Lower leg skin (tissue), 4 donors: ENCODE results near the gene UGT1A9. TPM values are rescaled to one million over a fixed set of nuclear protein-coding genes. Genes with fewer than 3 reads are reported as not detected.

Source experiments
- DNase-seq, 2 donors: peaks; one replicate each; pipeline ENCODE4 v3.0.0-alpha.2; 2019; ENCODE audit warnings: low spot score in 2 of 2
- H3K4me3 ChIP-seq: fragments of 200-600 bp; sonication (generic); 2 replicates; pipeline ENCODE4 v1.5.1; 2017; ENCODE audit warnings: mild to moderate bottlenecking, low read depth; ENCODE audit not compliant: poor library complexity, severe bottlenecking
- POLR2A ChIP-seq, 2 donors: fragments of 450-650 bp; IDR thresholded peaks; one replicate each; pipeline ENCODE4 v1.6.1; 2016 to 2017; ENCODE audit warnings: antibody characterized with exemption in 2 of 2, mild to moderate bottlenecking in 1 of 2, moderate library complexity in 1 of 2
- WGBS, 2 donors: methylation state at CpG; one replicate each; pipeline ENCODE4 v1.1.5; 2018; 5-methylcytosine and 5-hydroxymethylcytosine counted together
- intact Hi-C: fragments of 100-400 bp; cut with DNase I; formaldehyde crosslinking; loops from one replicate; pipeline ENCODE4 v1.15.0; 2023; ENCODE audit warnings: low total_unique reads
- total RNA-seq, 4 donors: library from RNA; depleted of rRNA; stranded (reverse); fragments of >200 nt; gene quantifications; one replicate each; pipeline ENCODE4 v1.1.0, GENCODE V29; 2016
- TF ChIP-seq, protein P1 (sequence below), 3 donors: fragments of 450-650 bp; IDR thresholded peaks; one replicate each; pipeline ENCODE4 v1.5.1; 2016; ENCODE audit warnings: antibody characterized with exemption in 3 of 3, mild to moderate bottlenecking in 3 of 3, moderate library complexity in 2 of 3

Gene UGT1A9
- total RNA-seq, 4 donors from 2014 or later, result not detected

DNA sequence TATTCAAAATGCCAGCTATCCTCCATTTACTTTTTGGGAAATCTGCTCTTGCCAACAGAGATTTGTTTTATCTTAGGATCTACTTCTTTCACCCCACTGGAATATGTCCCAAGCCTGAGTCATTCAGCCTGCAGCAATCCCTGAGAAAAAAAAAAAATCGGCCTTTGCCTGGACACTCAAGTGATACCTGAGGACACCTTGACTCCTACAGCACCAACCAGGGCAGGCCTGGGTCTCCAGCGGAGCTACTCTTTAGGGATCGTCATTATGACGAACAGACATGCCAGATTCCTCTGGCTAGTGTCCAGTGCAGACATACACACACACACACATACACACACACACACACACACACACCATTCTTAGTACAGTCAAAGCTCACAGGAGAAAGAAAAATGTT lies 18.7 kb downstream of the UGT1A9 start:
- no peak for TF ChIP-seq POLR2A (IDR thresholded peaks at IDR 0.05)
- TF ChIP-seq, protein P1, sequence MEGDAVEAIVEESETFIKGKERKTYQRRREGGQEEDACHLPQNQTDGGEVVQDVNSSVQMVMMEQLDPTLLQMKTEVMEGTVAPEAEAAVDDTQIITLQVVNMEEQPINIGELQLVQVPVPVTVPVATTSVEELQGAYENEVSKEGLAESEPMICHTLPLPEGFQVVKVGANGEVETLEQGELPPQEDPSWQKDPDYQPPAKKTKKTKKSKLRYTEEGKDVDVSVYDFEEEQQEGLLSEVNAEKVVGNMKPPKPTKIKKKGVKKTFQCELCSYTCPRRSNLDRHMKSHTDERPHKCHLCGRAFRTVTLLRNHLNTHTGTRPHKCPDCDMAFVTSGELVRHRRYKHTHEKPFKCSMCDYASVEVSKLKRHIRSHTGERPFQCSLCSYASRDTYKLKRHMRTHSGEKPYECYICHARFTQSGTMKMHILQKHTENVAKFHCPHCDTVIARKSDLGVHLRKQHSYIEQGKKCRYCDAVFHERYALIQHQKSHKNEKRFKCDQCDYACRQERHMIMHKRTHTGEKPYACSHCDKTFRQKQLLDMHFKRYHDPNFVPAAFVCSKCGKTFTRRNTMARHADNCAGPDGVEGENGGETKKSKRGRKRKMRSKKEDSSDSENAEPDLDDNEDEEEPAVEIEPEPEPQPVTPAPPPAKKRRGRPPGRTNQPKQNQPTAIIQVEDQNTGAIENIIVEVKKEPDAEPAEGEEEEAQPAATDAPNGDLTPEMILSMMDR (IDR thresholded peaks at IDR 0.05), result no peak
- 39 to 48% methylated on average over 4 of the region's 4 CpGs for whole genome bisulfite sequencing, 2 donors
- DNase-seq, result no peak
- no peak overlapping the region for H3K4me3 ChIP-seq
- intact Hi-C loops, result loop anchor here (5.0 kb wide), 1 partner anchor 613 kb away; no protein-coding TSS in a partner anchor

DNA sequence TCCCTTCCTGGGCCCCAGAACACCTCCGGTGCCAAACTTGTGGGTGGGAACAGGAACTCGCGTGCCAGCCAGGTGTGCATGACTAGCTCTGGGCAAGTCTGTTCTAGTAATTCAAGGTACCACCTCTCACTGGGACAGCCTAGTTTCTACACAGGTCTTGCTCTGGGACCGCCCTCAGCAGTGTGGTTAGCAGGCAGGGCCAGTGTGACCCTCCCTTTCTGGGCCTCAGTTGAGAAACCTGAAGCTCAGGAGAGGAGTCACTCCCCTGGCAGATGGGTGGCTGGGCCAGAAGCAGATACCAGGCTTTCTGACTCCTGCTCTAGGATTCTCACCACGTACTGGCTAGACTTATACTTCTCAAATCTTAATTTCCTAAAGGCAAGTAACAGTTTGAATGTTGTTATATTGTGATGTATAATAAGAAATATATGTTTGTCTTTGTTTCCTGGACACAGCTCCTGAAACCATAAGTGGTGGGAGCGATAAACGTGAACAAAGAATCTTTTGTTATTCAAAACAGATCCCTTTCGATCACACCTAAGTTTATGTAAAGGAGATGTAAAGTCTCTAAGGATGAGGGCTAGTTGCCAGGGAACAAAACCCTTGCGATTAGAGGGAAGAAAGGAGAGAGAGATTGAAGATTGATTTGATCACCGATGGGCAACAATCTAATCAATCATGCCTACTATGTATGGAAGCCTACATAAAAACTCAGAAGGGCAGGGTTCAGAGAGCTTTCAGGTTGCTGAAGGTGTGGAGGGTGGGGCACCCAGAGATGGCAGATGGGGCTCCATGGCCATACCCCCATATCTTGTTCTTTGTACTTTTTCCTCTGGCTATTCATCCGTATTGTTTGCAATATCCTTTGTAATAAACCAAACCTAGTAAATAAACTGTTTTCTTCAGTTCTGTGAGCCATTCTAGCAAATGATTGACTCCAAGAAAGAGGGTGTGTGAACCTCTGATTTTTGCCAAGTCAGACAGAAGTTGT lies 20.0 kb downstream of the UGT1A9 start:
- TF ChIP-seq, protein P1 (IDR thresholded peaks at IDR 0.05), result no peak
- no peak for TF ChIP-seq POLR2A (IDR thresholded peaks at IDR 0.05)
- no peak overlapping the region for H3K4me3 ChIP-seq
- 49 to 56% methylated on average over 11 of the region's 11 CpGs for WGBS, 2 donors
- intact Hi-C loops, result loop anchor here (5.0 kb wide), 1 partner anchor 614 kb away; no protein-coding TSS in a partner anchor
- peak in 1 of 2 donors; percentile 66 for DNase-seq

DNA sequence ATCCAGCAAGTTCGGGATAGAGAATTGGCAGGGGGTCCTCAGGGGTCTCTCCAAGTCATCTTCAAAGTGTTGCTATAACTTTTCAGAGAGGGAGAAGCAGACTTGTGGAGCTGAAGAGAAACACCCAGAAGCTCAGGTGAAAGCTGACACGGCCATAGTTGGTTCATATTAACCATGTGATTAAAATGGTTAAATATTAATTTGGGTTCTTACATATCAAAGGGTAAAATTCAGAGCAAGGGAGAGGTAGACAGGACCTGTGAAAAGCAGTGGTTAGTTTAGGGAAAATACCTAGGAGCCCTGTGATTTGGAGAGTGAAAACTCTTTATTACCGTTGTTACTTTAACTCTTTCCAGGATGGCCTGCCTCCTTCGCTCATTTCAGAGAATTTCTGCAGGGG lies 20.9 kb downstream of the UGT1A9 start, which contains the start of gene UGT1A6:
TSS of gene UGT1A6 (plus strand) at position 243 of the 400 bp plus-strand sequence. CDS start at position 358, 115 bp downstream.
- TF ChIP-seq, protein P1 (IDR thresholded peaks at IDR 0.05), result no peak
- no peak for TF ChIP-seq POLR2A (IDR thresholded peaks at IDR 0.05)
- intact Hi-C loops, result loop anchor here (5.0 kb wide), 1 partner anchor 615 kb away; no protein-coding TSS in a partner anchor
- DNase-seq, result no peak
- H3K4me3 ChIP-seq, result no peak within 1 kb of the TSS
- 57 to 77% methylated on average over 4 of the region's 4 CpGs for WGBS, 2 donors

GRCh38 chr2:233693963-233694362 lies 22.3 kb downstream of the UGT1A9 start:
- TF ChIP-seq, protein P1 (IDR thresholded peaks at IDR 0.05), result no peak
- no peak for TF ChIP-seq POLR2A (IDR thresholded peaks at IDR 0.05)
- H3K4me3 ChIP-seq, result no peak overlapping the region
- intact Hi-C loops, result loop anchor here (5.0 kb wide), 1 partner anchor 617 kb away; no protein-coding TSS in a partner anchor
- DNase-seq, result no peak
- WGBS, 2 donors, result 67 to 88% methylated on average over 6 of the region's 6 CpGs

DNA sequence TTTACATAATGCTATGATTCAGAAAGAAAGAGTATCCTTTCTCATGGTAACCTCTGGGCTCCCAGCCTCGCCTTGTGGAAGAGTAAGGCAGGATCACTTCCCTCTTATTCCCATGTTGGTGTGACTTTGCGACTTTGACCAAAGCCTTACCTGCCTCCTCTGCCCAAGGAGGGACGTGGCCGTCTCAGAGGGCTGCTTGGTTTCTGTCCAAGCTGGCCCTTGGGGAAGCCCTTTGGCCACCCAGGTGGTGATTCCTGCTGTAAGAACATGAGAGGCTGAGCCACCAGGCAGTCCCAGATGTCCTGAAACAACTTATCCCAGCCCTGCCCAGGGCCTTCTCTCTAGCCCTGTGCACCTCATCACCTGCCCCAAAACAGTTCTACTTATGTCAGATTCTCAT lies 27.0 kb downstream of the UGT1A9 start:
- intact Hi-C loops, result no loop called here
- H3K4me3 ChIP-seq, result no peak overlapping the region
- 74 to 81% methylated on average over 4 of the region's 4 CpGs for WGBS, 2 donors
- no peak for DNase-seq
- TF ChIP-seq POLR2A (IDR thresholded peaks at IDR 0.05), result no peak
- TF ChIP-seq, protein P1 (IDR thresholded peaks at IDR 0.05), result no peak
